ENCODE measurements around the gene KYNU.

The KYNU gene

GRCh38 chr2:142951190-142952007 is 73.9 kb downstream of the KYNU start:
- no peaks in the 10 kb centered on the region for H3F3A ChIP-seq (ENCODE audit: insufficient read depth, low read length)
- no peaks in the 10 kb centered on the region for H3K9me2 ChIP-seq (ENCODE audit: low read depth, low read length)
- H3K4me1 ChIP-seq (ENCODE audit: insufficient read depth, low read length, severe bottlenecking): no peaks in the 10 kb centered on the region
- no peak overlapping the region for H2AFZ ChIP-seq (ENCODE audit: low read length)
- H3K36me3 ChIP-seq (ENCODE audit: insufficient read depth, low read length): no peaks in the 10 kb centered on the region
- H3K9ac ChIP-seq (ENCODE audit: low read length): no peak overlapping the region
- no peaks in the 10 kb centered on the region for H4K20me1 ChIP-seq (ENCODE audit: insufficient read depth, low read length)
- H3K4me3 ChIP-seq (ENCODE audit: low read depth, low read length, poor library complexity, severe bottlenecking): no peak overlapping the region
- H3K9me3 ChIP-seq (ENCODE audit: low read length): no peaks in the 10 kb centered on the region
- TF ChIP-seq EZH2 (IDR thresholded peaks at IDR 0.05; ENCODE audit: borderline replicate concordance, low read length): no peak
- TF ChIP-seq CTCF (IDR thresholded peaks at IDR 0.05; ENCODE audit: low read length): no peak
- no peak overlapping the region for H3K4me2 ChIP-seq (ENCODE audit: low read length)
- no peaks in the 10 kb centered on the region for H3K79me2 ChIP-seq (ENCODE audit: insufficient read depth, low read length)
- no peaks in the 10 kb centered on the region for H3K27me3 ChIP-seq (ENCODE audit: insufficient read depth, low read length)
- H3K27ac ChIP-seq (ENCODE audit: low read depth, low read length, poor library complexity, severe bottlenecking): no peak overlapping the region

- no peak overlapping the region for H2AFZ ChIP-seq (ENCODE audit: low read length)
Observed at GRCh38 chr2:142952018-142952417, 74.6 kb downstream of the KYNU start.

GRCh38 chr2:142952793-142953494 is 75.5 kb downstream of the KYNU start:
- Histone ChIP-seq H3K27ac (ENCODE audit: low read depth, low read length, poor library complexity, severe bottlenecking) (no peak overlapping the region), H3K36me3 (ENCODE audit: insufficient read depth, low read length) (no peaks in the 10 kb centered on the region)

More at GRCh38 chr2:142952018-142952417, 74.6 kb downstream of the KYNU start:
- Histone ChIP-seq H3K9ac (ENCODE audit: low read length) (no peak overlapping the region), H3K36me3 (ENCODE audit: insufficient read depth, low read length) (no peaks in the 10 kb centered on the region), H3K4me1 (ENCODE audit: insufficient read depth, low read length, severe bottlenecking) (no peaks in the 10 kb centered on the region), H3K9me3 (ENCODE audit: low read length) (no peaks in the 10 kb centered on the region), H3K79me2 (ENCODE audit: insufficient read depth, low read length) (no peaks in the 10 kb centered on the region), H3K4me2 (ENCODE audit: low read length) (no peak overlapping the region), H3F3A (ENCODE audit: insufficient read depth, low read length) (no peaks in the 10 kb centered on the region), H4K20me1 (ENCODE audit: insufficient read depth, low read length) (no peaks in the 10 kb centered on the region), H3K4me3 (ENCODE audit: low read depth, low read length, poor library complexity, severe bottlenecking) (no peak overlapping the region), H3K27me3 (ENCODE audit: insufficient read depth, low read length) (no peaks in the 10 kb centered on the region), H3K9me2 (ENCODE audit: low read depth, low read length) (no peaks in the 10 kb centered on the region), H3K27ac (ENCODE audit: low read depth, low read length, poor library complexity, severe bottlenecking) (no peak overlapping the region)
- TF ChIP-seq EZH2 (IDR thresholded peaks at IDR 0.05; ENCODE audit: borderline replicate concordance, low read length) (no peak), CTCF (IDR thresholded peaks at IDR 0.05; ENCODE audit: low read length) (no peak)

More at GRCh38 chr2:142952793-142953494, 75.5 kb downstream of the KYNU start:
- TF ChIP-seq EZH2 (IDR thresholded peaks at IDR 0.05; ENCODE audit: borderline replicate concordance, low read length): no peak
- TF ChIP-seq CTCF (IDR thresholded peaks at IDR 0.05; ENCODE audit: low read length): no peak
- H3K4me1 ChIP-seq (ENCODE audit: insufficient read depth, low read length, severe bottlenecking): no peaks in the 10 kb centered on the region
- H2AFZ ChIP-seq (ENCODE audit: low read length): no peak overlapping the region
- no peak overlapping the region for H3K4me3 ChIP-seq (ENCODE audit: low read depth, low read length, poor library complexity, severe bottlenecking)
- H3K9me2 ChIP-seq (ENCODE audit: low read depth, low read length): no peaks in the 10 kb centered on the region
- no peaks in the 10 kb centered on the region for H4K20me1 ChIP-seq (ENCODE audit: insufficient read depth, low read length)
- no peak overlapping the region for H3K9ac ChIP-seq (ENCODE audit: low read length)
- H3K9me3 ChIP-seq (ENCODE audit: low read length): no peaks in the 10 kb centered on the region
- H3K79me2 ChIP-seq (ENCODE audit: insufficient read depth, low read length): no peaks in the 10 kb centered on the region
- no peaks in the 10 kb centered on the region for H3F3A ChIP-seq (ENCODE audit: insufficient read depth, low read length)
- H3K4me2 ChIP-seq (ENCODE audit: low read length): no peak overlapping the region
- H3K27me3 ChIP-seq (ENCODE audit: insufficient read depth, low read length): no peaks in the 10 kb centered on the region
